Kidney epithelial cell (primary cell): ENCODE data around the gene PPP1R13L. TPM values are rescaled to one million over a fixed set of nuclear protein-coding genes. Genes with fewer than 3 reads are reported as not detected.
"Not testable (repeated sequence)": the region's sequence is repeated elsewhere in the genome, so short reads cannot be mapped to it uniquely, and the experiment has no call there.

Source experiments
- DNase-seq: peaks from one replicate; pipeline ENCODE4 v3.0.0-alpha.2; 2010; ENCODE audit warnings: low read depth
- H3K27me3 ChIP-seq: 2 replicates; pipeline ENCODE4 v1.6.0; 2011; ENCODE audit warnings: low read length; ENCODE audit not compliant: control insufficient read depth, insufficient read depth
- H3K36me3 ChIP-seq: 2 replicates; pipeline ENCODE4 v1.5.1; 2011; ENCODE audit warnings: low read length; ENCODE audit not compliant: control insufficient read depth, insufficient read depth
- H3K4me3 ChIP-seq: 2 replicates; pipeline ENCODE4 v1.5.1; 2011; ENCODE audit warnings: low read depth, mild to moderate bottlenecking, control low read depth, low read length
- CTCF ChIP-seq: IDR thresholded peaks from 2 replicates; pipeline ENCODE4 v1.5.1; 2011; ENCODE audit warnings: mild to moderate bottlenecking, moderate library complexity, low read length, control low read depth, inconsistent platforms; ENCODE audit not compliant: insufficient read depth, poor library complexity, severe bottlenecking
- total RNA-seq: library from RNA; depleted of rRNA; stranded (reverse); fragments of >200 nt; gene quantifications from 2 replicates; pipeline ENCODE4 v1.2.3, GENCODE V29; 2015

PPP1R13L gene
- total RNA-seq, 1 donor from 2014 or later: 30.9 TPM

GRCh38 chr19:45340899-45341453 is 63.9 kb downstream of the PPP1R13L start:
- Histone ChIP-seq H3K4me3 (peak overlapping the region; percentile 29), H3K36me3 (no peaks in the 10 kb centered on the region), H3K27me3 (peaks cover 19% of the 10 kb centered on the region)
- no peak for DNase-seq
- no peak for TF ChIP-seq CTCF

GRCh38 chr19:45340232-45340898 is 64.5 kb downstream of the PPP1R13L start, which contains the start of gene KLC3:
KLC3 (plus strand) TSS chr19:45340750; CDS start chr19:45345542, 4,792 bp downstream.
- Histone ChIP-seq H3K27me3 (peaks cover 16% of the 10 kb centered on the region), H3K36me3 (no peaks in the 10 kb centered on the region), H3K4me3 (peak within 1 kb of the TSS; percentile 29)
- TF ChIP-seq CTCF: no peak
- no peak for DNase-seq

GRCh38 chr19:45339629-45340028 is 65.2 kb downstream of the PPP1R13L start:
- Histone ChIP-seq H3K4me3 (no peak overlapping the region), H3K27me3 (peaks cover 14% of the 10 kb centered on the region), H3K36me3 (no peaks in the 10 kb centered on the region)
- TF ChIP-seq CTCF: no peak
- no peak for DNase-seq

- H3K36me3 ChIP-seq: no peaks in the 10 kb centered on the region
- peaks cover 14% of the 10 kb centered on the region for H3K27me3 ChIP-seq
- H3K4me3 ChIP-seq: no peak overlapping the region
- no peak for TF ChIP-seq CTCF
- no peak for DNase-seq
Measured at GRCh38 chr19:45336696-45337251, 68.1 kb downstream of the PPP1R13L start.

- H3K4me3 ChIP-seq, H3K36me3 ChIP-seq, DNase-seq, H3K27me3 ChIP-seq: not testable (repeated sequence)
Measured at GRCh38 chr19:45334881-45335280, 70.0 kb downstream of the PPP1R13L start.

GRCh38 chr19:45333609-45334303 is 71.1 kb downstream of the PPP1R13L start:
- no peaks in the 10 kb centered on the region for H3K36me3 ChIP-seq
- H3K4me3 ChIP-seq: no peak overlapping the region
- no peak for DNase-seq
- H3K27me3 ChIP-seq: no peaks in the 10 kb centered on the region
- no peak for TF ChIP-seq CTCF
